GM12878 (cell line): ENCODE data around the gene COL21A1. TPM values are rescaled to one million over a fixed set of nuclear protein-coding genes. Genes with fewer than 3 reads are reported as not detected.

Experiments
- ATAC-seq: fragments of 200-7000 bp; cut with Tn5 transposase; 3 replicates; pipeline ENCODE4 v1.9.1; 2020; ENCODE audit warnings: mild to moderate bottlenecking, moderate library complexity
- BruUV-seq: library from RNA; stranded (reverse); fragments of 400-500 nt; replicated peaks from 2 replicates; lab custom pipeline; 2021; lab: Mats Ljungman, UMichigan
- CTCF ChIA-PET: fragments of 300-600 bp; sonication (Branson Sonifier 250); formaldehyde crosslinking; extraction: SDS; loops from one replicate; lab custom pipeline; 2021; ENCODE audit warnings: inconsistent platforms; lab: Yijun Ruan, JAX
- POLR2A ChIA-PET: fragments of 350-600 bp; formaldehyde crosslinking; extraction: SDS; loops from one replicate; lab custom pipeline; 2021; ENCODE audit warnings: inconsistent platforms; lab: Charles Lee
- RAD21 ChIA-PET: fragments of 300-600 bp; sonication (Branson Sonifier 250); formaldehyde crosslinking; loops from one replicate; lab custom pipeline; 2023; ENCODE audit warnings: antibody characterized with exemption; ENCODE audit not compliant: unreplicated experiment; lab: Charles Lee
- SMC1A ChIA-PET: fragments of 300-600 bp; sonication (Branson Sonifier 250); formaldehyde crosslinking; loops from one replicate; lab custom pipeline; 2023; ENCODE audit not compliant: unreplicated experiment, uncharacterized antibody; lab: Charles Lee
- DNase-seq: peaks from one replicate; pipeline ENCODE4 v3.0.0-alpha.2; 2011; ENCODE audit warnings: low read depth, low spot score
- FAIRE-seq: peaks from 3 replicates; lab custom pipeline; 2011; peaks lifted over from hg19 to GRCh38; lab: Jason Lieb, UNC
- H2AFZ ChIP-seq: 2 replicates; pipeline ENCODE4 v1.6.0; 2011; ENCODE audit warnings: low read depth, low read length, control low read depth; ENCODE audit not compliant: control insufficient read depth
- H3K27ac ChIP-seq: 2 replicates; pipeline ENCODE4 v1.5.1; 2011; ENCODE audit warnings: control low read depth; ENCODE audit not compliant: control insufficient read depth, insufficient read depth
- H3K27me3 ChIP-seq, 2 experiments: replicated peaks in 1 of 2; 2 replicates each; pipeline versions ENCODE4 v1.6.0 to v1.6.1; 2011; ENCODE audit warnings: low read length in 1 of 2; ENCODE audit not compliant: control insufficient read depth in 2 of 2, insufficient read depth in 2 of 2
- H3K36me3 ChIP-seq, 2 experiments: 2 replicates each; pipeline ENCODE4 v1.5.1; 2011; ENCODE audit warnings: low read length in 1 of 2; ENCODE audit not compliant: control insufficient read depth in 2 of 2, insufficient read depth in 2 of 2
- H3K4me1 ChIP-seq: 2 replicates; pipeline ENCODE4 v1.6.1; 2011; ENCODE audit warnings: mild to moderate bottlenecking, low read length, moderate library complexity, mixed read lengths; ENCODE audit not compliant: control insufficient read depth, insufficient read depth
- H3K4me2 ChIP-seq: 2 replicates; pipeline ENCODE4 v1.6.0; 2011; ENCODE audit warnings: control low read depth; ENCODE audit not compliant: control insufficient read depth, insufficient read depth
- H3K4me3 ChIP-seq: fragments of 200-600 bp; sonication (generic); 2 replicates; pipeline ENCODE4 v1.5.1; 2016
- H3K79me2 ChIP-seq: 2 replicates; pipeline ENCODE4 v1.6.0; 2011; ENCODE audit warnings: low read length; ENCODE audit not compliant: control insufficient read depth, insufficient read depth
- H3K9ac ChIP-seq: 2 replicates; pipeline ENCODE4 v1.8.0; 2011; ENCODE audit warnings: low read length, control low read depth, mixed read lengths; ENCODE audit not compliant: control insufficient read depth, insufficient read depth
- H3K9me3 ChIP-seq: replicated peaks from 3 replicates; pipeline ENCODE4 v1.5.1; 2011; ENCODE audit warnings: mild to moderate bottlenecking, low read length; ENCODE audit not compliant: control insufficient read depth, insufficient read depth
- H4K20me1 ChIP-seq: 2 replicates; pipeline ENCODE4 v1.6.0; 2011; ENCODE audit not compliant: control insufficient read depth, insufficient read depth
- MLLT1 ChIP-seq: fragments of 450-650 bp; IDR thresholded peaks from 2 replicates; pipeline ENCODE4 v1.6.1; 2016; ENCODE audit warnings: mild to moderate bottlenecking
- MYB ChIP-seq: fragments of 150-350 bp; IDR thresholded peaks from 2 replicates; pipeline ENCODE4 v1.6.1; 2014; ENCODE audit warnings: mild to moderate bottlenecking, low read depth, low read length, borderline replicate concordance
- NR2C1 ChIP-seq: fragments of 450-650 bp; IDR thresholded peaks from 2 replicates; pipeline ENCODE4 v1.6.1; 2017; ENCODE audit warnings: antibody characterized with exemption, mild to moderate bottlenecking, moderate library complexity
- POLR2AphosphoS5 ChIP-seq: IDR thresholded peaks from 2 replicates; pipeline ENCODE4 v1.6.1; 2011; ENCODE audit warnings: mild to moderate bottlenecking, low read length, inconsistent platforms
- SKIL ChIP-seq: fragments of 450-650 bp; IDR thresholded peaks from 2 replicates; pipeline ENCODE4 v1.6.1; 2017; ENCODE audit warnings: mild to moderate bottlenecking, low read depth, inconsistent platforms; ENCODE audit not compliant: poor library complexity, severe bottlenecking
- SREBF1 ChIP-seq: IDR thresholded peaks from 2 replicates; pipeline ENCODE4 v1.6.1; 2012; ENCODE audit warnings: mild to moderate bottlenecking, low read length
- SRF ChIP-seq, 2 experiments: IDR thresholded peaks; 2 replicates each; pipeline ENCODE4 v1.6.1; 2011; ENCODE audit warnings: low read depth in 2 of 2, low read length in 2 of 2, mild to moderate bottlenecking in 1 of 2, moderate library complexity in 1 of 2
- ZBED1 ChIP-seq: IDR thresholded peaks from 2 replicates; pipeline ENCODE4 v1.6.1; 2016; ENCODE audit warnings: borderline replicate concordance
- ZBTB40 ChIP-seq: fragments of 450-650 bp; IDR thresholded peaks from 2 replicates; pipeline ENCODE4 v1.6.1; 2016; ENCODE audit warnings: mild to moderate bottlenecking, moderate library complexity, borderline replicate concordance
- WGBS: methylation state at CpG from one replicate; pipeline ENCODE4 v1.1.6; 2016; ENCODE audit warnings: low lambda C conversion rate; ENCODE audit not compliant: insufficient replicate concordance, insufficient coverage; ENCODE audit errors: missing lambda C conversion rate; 5-methylcytosine and 5-hydroxymethylcytosine counted together
- in situ Hi-C: fragments of 300-500 bp; cut with MboI; formaldehyde crosslinking; loops from 9 replicates; pipeline ENCODE4 v1.14.3; 2018; ENCODE audit warnings: mixed read lengths
- intact Hi-C: fragments of 100-400 bp; cut with micrococcal nuclease; formaldehyde crosslinking; loops from one replicate; pipeline ENCODE4 v1.14.2; 2022; ENCODE audit not compliant: unreplicated experiment
- polyA plus RNA-seq, 11 experiments: library from polyadenylated mRNA; depleted of rRNA in 4 of 11; unstranded in 6 of 11; stranded (reverse) in 5 of 11; fragments of >200 nt; fragmentation: Nextera tagmentation in 4 of 11; fragmentation: Illumina TruSeq in 1 of 11; extraction: Ambion mirVana in 4 of 11; extraction: Trizol in 1 of 11; gene quantifications; 1 replicate in 1 of 11; 2 replicates in 10 of 11; pipeline versions ENCODE4 v1.2.1 to v1.2.3, GENCODE V29; 2011 to 2016; ENCODE audit warnings: inconsistent platforms in 2 of 11, missing spikeins in 2 of 11, low read depth in 1 of 11
- total RNA-seq, 4 experiments: library from RNA; depleted of rRNA in 3 of 4; stranded (reverse); fragments of >200 nt in 3 of 4; fragmentation: Illumina TruSeq in 1 of 4; extraction: Trizol in 1 of 4; gene quantifications; 2 replicates each; pipeline versions ENCODE4 v1.2.1 to v1.2.3, GENCODE V29; 2013 to 2021
- TF ChIP-seq, protein P1 (sequence below): fragments of 450-650 bp; IDR thresholded peaks from 2 replicates; pipeline ENCODE4 v1.6.1; 2017; ENCODE audit warnings: borderline replicate concordance
- TF ChIP-seq, protein P2 (sequence below): fragments of 450-650 bp; IDR thresholded peaks from 2 replicates; pipeline ENCODE4 v1.6.1; 2017; ENCODE audit warnings: mild to moderate bottlenecking, moderate library complexity

Gene COL21A1
- total and polyA plus RNA-seq, 10 of the 15 experiments (the other 5 are each of a cell fraction or from before 2014, with no cell fraction given), result 0.10 TPM; not detected in 9

DNA sequence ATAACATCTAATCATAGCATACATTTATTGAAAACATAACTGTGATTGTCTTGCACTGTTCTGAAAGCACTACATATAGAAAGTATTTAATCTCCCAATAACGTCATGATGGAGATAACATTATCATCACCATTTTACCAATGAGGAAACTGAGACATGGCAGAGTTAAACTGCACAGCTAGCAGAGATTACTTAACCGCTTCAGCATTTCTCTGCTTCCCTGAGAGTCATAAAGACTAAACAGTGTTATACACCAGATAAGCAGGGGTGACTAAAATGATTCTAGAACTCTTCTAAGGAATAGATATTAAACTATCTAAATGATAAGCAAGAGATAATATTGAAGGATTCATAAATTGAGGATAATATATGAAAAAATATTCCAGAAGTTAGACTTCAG, 188.7 kb downstream of the COL21A1 start:
- POLR2A ChIA-PET, result no interaction called here
- Histone ChIP-seq H3K27ac (no peak overlapping the region), H2AFZ (no peak overlapping the region), H3K4me3 (no peak overlapping the region), H3K9me3 (no peaks in the 10 kb centered on the region), H3K79me2 (no peaks in the 10 kb centered on the region), H3K4me1 (no peaks in the 10 kb centered on the region), H3K9ac (no peak overlapping the region), H3K36me3 (no peaks in the 10 kb centered on the region), H4K20me1 (no peaks in the 10 kb centered on the region), H3K4me2 (no peak overlapping the region), H3K27me3 (no peaks in the 10 kb centered on the region)
- no peak for DNase-seq
- no TSS peak for BruUV-seq
- CTCF ChIA-PET, result no interaction called here
- RAD21 ChIA-PET, result no interaction called here
- SMC1A ChIA-PET, result no interaction called here
- 30% methylated on average over 2 of the region's 2 CpGs for WGBS
- no peak for FAIRE-seq
- in situ Hi-C loops (no loop called here), intact Hi-C loops (no loop called here)
- ATAC-seq, result no peak
- TF ChIP-seq MYB (no peak), SKIL (no peak), SRF (IDR thresholded peaks at IDR 0.05; ENCODE audit: low read depth in 2 of 2, low read length in 2 of 2) (no peak), ZBTB40 (no peak), NR2C1 (no peak), ZBED1 (no peak), POLR2AphosphoS5 (no peak), SREBF1 (no peak), MLLT1 (no peak)
- TF ChIP-seq, protein P1, sequence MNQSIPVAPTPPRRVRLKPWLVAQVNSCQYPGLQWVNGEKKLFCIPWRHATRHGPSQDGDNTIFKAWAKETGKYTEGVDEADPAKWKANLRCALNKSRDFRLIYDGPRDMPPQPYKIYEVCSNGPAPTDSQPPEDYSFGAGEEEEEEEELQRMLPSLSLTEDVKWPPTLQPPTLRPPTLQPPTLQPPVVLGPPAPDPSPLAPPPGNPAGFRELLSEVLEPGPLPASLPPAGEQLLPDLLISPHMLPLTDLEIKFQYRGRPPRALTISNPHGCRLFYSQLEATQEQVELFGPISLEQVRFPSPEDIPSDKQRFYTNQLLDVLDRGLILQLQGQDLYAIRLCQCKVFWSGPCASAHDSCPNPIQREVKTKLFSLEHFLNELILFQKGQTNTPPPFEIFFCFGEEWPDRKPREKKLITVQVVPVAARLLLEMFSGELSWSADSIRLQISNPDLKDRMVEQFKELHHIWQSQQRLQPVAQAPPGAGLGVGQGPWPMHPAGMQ, result no peak
- TF ChIP-seq, protein P2, sequence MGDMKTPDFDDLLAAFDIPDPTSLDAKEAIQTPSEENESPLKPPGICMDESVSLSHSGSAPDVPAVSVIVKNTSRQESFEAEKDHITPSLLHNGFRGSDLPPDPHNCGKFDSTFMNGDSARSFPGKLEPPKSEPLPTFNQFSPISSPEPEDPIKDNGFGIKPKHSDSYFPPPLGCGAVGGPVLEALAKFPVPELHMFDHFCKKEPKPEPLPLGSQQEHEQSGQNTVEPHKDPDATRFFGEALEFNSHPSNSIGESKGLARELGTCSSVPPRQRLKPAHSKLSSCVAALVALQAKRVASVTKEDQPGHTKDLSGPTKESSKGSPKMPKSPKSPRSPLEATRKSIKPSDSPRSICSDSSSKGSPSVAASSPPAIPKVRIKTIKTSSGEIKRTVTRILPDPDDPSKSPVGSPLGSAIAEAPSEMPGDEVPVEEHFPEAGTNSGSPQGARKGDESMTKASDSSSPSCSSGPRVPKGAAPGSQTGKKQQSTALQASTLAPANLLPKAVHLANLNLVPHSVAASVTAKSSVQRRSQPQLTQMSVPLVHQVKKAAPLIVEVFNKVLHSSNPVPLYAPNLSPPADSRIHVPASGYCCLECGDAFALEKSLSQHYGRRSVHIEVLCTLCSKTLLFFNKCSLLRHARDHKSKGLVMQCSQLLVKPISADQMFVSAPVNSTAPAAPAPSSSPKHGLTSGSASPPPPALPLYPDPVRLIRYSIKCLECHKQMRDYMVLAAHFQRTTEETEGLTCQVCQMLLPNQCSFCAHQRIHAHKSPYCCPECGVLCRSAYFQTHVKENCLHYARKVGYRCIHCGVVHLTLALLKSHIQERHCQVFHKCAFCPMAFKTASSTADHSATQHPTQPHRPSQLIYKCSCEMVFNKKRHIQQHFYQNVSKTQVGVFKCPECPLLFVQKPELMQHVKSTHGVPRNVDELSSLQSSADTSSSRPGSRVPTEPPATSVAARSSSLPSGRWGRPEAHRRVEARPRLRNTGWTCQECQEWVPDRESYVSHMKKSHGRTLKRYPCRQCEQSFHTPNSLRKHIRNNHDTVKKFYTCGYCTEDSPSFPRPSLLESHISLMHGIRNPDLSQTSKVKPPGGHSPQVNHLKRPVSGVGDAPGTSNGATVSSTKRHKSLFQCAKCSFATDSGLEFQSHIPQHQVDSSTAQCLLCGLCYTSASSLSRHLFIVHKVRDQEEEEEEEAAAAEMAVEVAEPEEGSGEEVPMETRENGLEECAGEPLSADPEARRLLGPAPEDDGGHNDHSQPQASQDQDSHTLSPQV, result no peak
